GM21717 (cell line): Measurements from ENCODE around the gene PCDHGA6.

Source experiments
- ATAC-seq: cut with Tn5 transposase; IDR thresholded peaks from one replicate; pipeline ENCODE4 v1.9.1; 2021; ENCODE audit warnings: mild to moderate bottlenecking, moderate library complexity; ENCODE audit not compliant: unreplicated experiment

The PCDHGA6 gene

DNA sequence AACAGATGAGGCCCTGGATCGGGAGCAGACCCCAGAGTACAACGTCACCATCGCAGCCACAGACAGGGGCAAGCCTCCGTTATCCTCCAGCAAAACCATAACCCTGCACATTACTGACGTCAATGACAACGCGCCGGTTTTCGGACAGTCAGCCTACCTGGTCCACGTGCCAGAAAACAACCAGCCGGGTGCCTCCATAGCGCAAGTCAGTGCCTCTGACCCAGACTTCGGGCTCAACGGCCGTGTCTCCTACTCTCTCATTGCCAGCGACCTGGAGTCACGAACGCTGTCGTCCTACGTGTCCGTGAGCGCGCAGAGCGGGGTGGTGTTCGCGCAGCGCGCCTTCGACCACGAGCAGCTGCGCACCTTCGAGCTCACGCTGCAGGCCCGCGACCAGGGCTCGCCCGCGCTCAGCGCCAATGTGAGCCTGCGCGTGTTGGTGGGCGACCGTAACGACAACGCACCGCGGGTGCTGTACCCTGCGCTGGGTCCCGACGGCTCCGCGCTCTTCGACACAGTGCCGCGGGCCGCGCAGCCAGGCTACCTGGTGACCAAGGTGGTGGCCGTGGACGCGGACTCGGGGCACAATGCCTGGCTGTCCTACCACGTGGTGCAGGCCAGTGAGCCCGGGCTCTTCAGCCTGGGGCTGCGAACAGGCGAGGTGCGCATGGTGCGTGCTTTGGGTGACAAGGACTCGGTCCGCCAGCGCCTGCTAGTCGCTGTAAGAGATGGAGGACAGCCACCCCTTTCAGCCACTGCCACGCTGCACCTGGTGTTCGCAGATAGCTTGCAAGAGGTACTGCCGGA is 45.6 kb downstream of the PCDHGA6 start:
- ATAC-seq: no peak

DNA sequence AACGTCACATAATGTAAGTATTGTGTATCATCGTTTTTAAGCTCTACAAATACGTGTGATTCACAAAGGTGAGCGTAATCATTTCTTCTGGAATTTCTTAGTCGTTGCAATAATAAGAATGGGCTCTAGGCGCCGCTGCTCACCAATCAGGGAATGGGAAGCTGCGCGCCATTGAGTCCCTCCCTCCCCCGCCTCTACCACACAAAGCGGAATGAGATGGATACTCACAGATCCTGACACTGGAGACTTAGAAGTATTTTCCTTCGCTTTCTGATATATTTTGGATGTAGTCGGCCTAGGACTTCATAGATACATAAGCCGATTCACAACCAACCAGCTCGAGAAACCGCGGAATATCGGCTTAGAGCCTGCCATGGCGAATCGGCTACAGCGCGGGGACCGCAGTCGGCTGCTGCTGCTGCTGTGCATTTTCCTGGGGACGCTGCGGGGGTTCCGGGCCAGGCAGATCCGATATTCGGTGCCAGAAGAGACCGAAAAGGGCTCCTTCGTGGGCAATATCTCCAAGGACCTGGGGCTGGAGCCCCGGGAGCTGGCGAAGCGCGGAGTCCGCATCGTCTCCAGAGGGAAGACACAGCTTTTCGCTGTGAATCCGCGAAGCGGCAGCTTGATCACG is 47.3 kb downstream of the PCDHGA6 start, which contains the start of gene PCDHGA11:
Gene PCDHGA11, plus strand, starts transcription at position 197 of the 634 bp plus-strand sequence. Its CDS starts 177 bp downstream, at position 374.
- ATAC-seq: peak; percentile 76

DNA sequence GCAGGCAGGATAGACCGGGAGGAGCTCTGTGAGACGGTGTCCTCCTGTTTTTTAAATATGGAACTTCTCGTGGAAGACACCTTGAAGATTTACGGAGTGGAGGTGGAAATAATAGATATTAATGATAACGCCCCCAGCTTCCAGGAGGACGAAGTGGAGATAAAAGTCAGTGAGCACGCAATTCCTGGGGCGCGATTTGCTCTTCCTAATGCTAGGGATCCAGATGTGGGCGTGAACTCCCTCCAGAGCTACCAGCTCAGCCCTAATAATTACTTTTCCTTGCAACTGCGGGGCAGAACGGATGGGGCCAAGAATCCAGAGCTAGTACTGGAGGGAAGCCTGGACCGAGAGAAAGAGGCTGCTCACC is 47.8 kb downstream of the PCDHGA6 start:
- ATAC-seq: no peak

DNA sequence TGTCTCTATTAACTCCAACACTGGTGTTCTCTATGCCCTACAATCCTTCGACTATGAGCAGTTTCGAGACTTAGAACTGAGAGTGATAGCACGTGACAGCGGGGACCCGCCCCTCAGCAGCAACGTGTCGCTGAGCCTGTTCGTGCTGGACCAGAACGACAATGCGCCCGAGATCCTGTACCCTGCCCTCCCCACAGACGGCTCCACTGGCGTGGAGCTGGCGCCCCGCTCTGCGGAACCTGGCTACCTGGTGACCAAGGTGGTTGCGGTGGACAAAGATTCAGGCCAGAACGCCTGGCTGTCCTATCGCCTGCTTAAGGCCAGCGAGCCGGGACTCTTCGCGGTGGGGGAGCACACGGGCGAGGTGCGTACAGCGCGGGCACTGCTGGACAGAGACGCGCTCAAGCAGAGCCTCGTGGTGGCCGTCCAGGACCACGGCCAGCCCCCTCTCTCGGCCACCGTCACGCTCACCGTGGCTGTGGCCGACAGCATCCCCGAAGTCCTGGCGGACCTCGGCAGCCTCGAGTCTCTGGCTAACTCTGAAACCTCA is 49.1 kb downstream of the PCDHGA6 start:
- ATAC-seq: no peak

DNA sequence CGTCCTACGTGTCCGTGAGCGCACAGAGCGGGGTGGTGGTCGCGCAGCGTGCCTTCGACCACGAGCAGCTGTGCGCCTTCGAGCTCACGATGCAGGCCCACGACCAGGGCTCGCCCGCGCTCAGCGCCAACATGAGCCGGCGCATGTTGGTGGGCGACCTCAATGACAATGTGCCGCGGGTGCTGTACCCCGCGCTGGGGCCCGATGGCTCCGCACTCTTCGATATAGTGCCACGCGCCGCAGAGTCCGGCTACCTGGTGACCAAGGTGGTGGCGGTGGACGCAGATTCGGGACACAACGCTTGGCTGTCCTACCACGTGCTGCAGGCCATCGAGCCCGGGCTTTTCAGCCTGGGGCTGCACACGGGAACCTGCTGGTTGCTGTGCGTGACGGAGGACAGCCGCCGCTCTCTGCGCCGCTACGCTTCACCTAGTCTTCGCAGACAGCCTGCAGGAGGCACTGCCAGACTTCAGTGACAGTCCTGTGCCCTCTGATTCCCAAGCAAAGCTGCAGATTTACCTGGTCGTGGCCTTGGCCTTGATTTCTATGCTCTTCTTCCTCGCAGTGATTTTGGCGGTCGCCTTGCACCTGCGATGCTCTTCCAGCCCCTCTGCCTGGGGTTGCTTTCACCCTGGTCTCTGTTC is 54.2 kb downstream of the PCDHGA6 start:
- ATAC-seq: no peak
